Caki2 (cell line): ENCODE data around the gene ATL1. TPM values are rescaled to one million over a fixed set of nuclear protein-coding genes. Genes with fewer than 3 reads are reported as not detected.
"Not testable (repeated sequence)": the region's sequence is repeated elsewhere in the genome, so short reads cannot be mapped to it uniquely, and the experiment has no call there.

Experiments
- DNase-seq: peaks from one replicate; pipeline ENCODE4 v3.0.0-alpha.2; 2015; ENCODE audit warnings: low read depth
- in situ Hi-C: cut with HindIII; loops from 2 replicates; pipeline ENCODE4 v1.10.0; 2016; ENCODE audit warnings: low sequenced_read_pairs, low pct_unique_long_range_greater_than_20kb, mixed read lengths
- total RNA-seq: library from RNA; depleted of rRNA; stranded (reverse); fragments of >200 nt; shearing (Covaris generic); gene quantifications from 2 replicates; pipeline ENCODE4 v1.2.3, GENCODE V29; 2014; ENCODE audit warnings: low replicate concordance

The ATL1 gene
- total RNA-seq, 1 experiment from 2014 or later, result 16.2 TPM

DNA sequence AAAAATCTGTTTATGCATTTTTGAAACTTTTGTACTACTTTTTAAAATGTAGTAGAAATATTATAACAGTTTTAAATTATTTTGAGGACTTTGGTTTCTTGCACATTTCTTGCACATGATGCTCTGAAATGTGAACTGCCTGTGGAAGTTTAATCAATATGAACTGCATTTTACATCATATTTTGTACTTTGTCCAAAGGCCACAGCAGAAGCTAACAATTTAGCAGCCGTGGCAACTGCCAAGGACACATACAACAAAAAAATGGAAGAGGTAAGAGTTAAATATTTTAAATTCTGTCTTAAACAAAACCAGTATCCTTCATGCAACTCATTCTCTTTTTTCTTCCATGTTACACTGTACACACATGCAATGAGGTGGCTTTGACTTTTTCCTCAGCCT lies 63.0 kb downstream of the ATL1 start:
- in situ Hi-C loops, result no loop called here
- no peak for DNase-seq

DNA sequence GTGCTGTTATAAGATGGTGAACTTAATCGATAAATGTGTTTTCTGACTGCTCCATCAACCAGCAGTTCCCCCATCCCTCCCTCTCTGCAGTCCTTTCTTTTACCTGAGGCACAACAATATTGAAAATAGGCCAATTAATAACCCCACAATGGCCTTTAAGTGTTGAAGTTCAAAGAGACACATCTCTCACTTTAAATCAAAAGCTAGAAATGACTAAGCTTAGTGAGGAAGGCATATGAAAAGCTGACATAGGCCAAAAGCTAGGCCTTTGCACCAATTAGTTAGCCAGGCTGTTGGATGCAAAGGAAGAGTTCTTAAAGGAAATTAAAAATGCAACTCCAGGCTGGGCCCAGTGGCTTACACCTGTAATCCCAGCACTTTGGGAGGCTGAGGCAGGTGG lies 64.5 kb downstream of the ATL1 start:
- in situ Hi-C loops, result no loop called here

DNA sequence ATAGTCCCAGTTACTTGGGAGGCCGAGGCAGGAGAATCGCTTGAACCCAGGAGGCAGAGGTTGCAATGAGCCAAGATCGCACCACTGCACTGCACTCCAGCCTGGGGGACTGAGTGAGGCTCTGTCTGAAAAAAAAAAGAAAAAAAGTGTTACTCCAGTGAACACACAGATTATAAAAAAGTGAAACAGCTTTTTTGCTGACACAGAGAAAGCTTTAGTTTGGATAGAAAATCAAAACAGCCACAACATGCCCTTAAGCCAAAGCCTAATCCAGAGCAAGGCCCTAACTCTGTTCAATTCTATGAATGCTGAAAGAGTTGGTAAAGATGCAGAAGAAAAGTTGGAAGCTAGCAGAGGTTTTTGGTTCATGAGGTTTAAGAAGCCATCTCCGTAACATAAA lies 65.0 kb downstream of the ATL1 start:
- DNase-seq, in situ Hi-C loops: not testable (repeated sequence)

More for the DNA sequence above, 64.5 kb downstream of the ATL1 start:
- no peak for DNase-seq

DNA sequence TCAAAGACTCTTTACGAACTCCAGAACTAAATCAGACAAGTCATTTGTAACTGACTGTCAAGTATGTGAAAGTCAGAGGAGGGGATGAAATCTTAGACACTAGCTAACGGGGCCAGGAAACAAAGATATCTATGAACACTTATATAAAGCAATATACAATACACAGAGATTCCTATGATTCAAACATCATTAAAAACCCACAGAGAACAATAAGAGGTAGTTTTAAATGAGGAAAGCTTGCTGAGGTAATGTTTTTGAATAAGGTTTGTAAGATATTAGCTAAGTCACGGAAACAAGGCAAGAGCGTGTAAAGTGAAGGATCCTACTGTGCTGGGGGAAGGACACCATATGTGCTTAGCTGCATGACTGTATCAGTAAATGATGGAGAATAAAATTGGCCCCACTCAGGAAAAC lies 71.5 kb downstream of the ATL1 start:
- in situ Hi-C loops, result no loop called here
- no peak for DNase-seq

DNA sequence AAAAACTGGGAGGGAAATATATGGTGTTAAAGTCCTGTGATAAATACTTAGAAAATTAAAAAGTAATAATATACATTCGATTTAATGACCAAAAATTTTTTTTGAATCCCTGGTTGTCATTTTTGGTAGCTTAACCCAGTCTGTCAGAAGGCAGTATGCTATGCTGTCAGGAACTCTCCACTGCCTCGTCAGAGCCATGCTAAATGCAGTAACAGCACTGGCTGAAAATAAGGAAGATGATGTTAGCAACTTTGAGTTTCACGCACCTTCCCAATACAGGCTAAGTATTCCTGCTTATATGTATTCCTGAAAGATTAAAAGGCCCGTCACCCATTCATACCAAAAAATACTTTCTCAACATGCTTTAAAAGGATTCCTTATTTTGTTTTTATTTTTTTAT lies 74.0 kb downstream of the ATL1 start:
- no peak for DNase-seq
- in situ Hi-C loops, result no loop called here

DNA sequence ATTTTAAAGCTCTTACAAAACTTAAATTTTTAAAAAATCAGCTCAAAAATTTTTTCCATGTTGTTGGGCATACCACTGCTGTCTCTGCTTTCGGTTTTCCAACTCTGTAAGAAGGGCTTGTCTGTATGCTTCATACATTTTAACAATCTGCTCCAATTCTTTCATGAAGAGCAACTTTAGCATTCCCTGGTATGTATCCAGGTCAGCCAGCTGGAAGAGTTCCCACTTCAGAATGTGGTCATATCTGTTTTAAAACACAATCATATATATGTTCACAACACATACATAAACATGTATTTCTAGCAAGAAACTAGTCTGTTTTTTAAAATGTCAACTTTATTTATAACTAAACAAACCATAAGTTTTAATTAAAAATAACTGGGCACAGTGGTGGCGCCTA lies 75.2 kb downstream of the ATL1 start:
- in situ Hi-C loops, result no loop called here

DNA sequence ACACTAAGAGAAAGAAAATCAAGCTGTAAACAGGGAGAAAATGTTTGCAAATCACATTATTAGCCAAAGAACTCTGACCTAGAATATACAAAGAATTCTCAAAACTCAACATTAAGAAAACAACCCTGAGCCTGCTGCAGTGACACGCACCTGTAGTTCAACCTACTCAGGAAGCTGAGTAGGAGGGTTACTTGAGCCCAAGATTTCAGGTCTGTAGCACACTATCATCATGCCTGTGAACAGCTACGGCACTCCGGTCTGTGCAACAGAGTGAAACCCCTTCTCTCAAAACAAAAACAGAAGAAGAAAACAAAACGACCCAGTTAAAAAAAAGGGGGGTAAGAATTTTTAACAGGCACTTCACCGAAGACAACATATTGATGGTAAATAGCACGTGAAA lies 87.3 kb downstream of the ATL1 start:
- DNase-seq, result no peak
- in situ Hi-C loops, result no loop called here

More for the DNA sequence above, 75.2 kb downstream of the ATL1 start:
- no peak for DNase-seq

DNA sequence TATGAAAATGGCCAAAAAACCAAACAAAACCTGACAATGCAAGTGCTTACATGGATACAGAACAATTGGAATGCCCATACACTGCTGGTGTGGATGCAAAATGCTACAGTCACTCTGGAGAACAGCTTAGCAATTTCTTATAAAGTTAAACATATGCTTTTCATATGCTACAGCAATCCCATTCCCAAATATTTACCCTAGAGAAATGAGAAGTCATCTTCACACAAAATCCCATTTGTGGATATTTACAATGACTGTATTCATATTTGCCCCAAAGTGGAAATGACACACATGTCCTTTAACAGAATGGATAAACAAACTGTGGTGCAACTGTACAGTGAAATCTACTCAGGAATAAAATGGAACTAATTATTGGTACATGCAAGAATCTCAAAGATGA lies 87.8 kb downstream of the ATL1 start:
- DNase-seq, result no peak
- in situ Hi-C loops, result no loop called here

DNA sequence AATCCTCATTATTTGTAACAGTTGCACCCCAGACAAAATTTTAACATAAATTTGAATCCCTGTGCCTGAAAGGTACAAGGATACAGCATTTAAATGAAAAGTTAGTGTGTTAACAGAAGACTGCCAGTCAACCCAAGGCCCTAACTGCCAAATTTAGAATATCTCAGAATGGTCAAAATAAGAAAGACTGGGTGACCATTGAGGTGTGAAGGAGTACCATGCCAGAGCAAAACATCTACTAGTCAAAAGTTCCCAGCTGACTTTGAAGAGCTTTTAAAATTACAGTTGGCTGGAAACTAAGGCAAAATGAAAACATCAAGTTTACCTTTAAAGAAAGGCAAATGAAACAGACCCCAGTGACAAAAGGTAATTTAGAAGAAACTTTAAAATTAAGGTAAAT lies 89.7 kb downstream of the ATL1 start:
- DNase-seq, result no peak
- in situ Hi-C loops, result no loop called here

DNA sequence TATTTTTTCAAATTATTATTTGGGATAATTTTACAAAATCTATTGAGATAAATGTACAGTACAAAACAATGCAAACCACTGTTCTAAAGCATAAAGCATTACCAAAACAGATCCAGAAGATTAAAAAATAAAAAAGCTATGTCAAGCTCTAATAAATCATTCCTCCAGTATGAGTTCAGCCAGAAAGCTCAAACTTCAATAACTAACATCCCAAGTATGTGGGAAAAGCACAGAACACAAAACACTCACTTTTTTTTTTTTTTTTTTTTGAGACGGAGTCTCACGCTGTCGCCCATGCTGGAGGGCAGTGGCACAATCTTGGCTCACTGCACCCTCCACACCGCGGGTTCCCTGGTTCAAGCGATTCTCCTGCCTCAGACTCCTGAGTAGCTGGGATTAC lies 96.8 kb downstream of the ATL1 start:
- no peak for DNase-seq

DNA sequence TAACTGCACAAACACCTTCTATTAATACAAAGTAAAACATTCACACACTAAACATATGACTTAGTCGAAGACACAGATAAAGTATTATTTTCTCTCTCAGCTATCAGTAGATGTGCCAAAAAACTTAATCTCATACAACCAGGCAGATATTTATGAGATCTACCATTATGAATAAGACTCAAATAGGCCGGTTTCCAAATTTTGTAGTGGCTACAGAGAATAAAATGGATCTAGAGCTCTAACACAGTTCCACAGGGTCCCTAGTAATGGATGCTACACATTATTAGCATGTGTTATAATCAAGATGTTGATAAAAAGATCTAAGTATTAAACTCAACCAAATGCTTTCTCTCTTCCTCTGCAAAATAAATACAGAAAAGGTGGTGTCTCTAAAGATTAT lies 97.8 kb downstream of the ATL1 start:
- no peak for DNase-seq
- in situ Hi-C loops, result no loop called here

More for the DNA sequence above, 96.8 kb downstream of the ATL1 start:
- in situ Hi-C loops, result no loop called here

DNA sequence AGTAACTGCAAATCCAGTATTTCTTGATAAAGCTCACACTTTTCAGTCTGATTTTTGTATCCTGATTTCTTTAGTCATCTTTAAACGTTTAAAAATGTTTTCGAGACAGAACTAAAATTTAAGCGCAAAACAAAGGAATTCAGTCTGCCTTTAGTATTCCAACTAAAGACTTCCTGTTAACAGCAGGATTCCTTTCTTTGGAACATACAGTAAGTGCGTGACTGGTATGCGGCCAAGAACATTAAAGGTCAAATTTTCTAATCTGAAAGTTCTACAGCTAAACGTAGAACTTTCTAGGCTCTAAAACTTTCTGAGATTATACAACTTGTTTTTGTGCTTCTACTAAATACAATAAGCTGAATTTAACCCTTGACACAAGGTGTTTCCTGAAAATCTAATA lies 98.3 kb downstream of the ATL1 start:
- no peak for DNase-seq
- in situ Hi-C loops, result no loop called here

DNA sequence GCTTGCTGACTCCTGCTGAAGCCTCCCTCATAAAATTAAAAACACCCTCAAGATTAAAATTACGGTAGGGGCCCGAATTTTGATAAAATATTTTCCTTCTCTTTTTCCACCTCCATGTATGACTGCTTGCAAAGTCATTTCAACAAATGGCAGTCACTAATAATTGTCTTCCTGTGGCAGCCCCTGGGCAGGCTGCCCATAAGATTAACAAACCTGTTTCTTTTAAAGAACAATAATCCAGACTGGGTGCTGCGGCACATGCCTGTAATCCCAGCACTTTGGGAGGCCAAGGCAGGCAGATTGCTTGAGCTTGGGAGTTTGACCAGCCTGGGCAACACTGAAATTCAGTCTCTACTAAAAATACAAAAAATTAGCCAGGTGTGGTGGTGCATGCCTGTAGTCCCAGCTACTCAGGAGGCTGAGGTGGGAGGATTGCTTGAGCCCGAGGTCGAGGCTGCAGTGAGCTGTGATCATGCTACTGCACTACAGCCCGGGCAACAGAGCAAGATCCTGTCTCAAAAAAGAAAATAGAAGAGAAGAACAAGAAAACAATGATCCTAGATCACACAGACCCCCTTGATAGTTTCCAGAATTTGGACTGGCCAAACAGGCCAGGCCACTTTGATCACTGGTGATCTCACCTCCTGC lies 99.5 kb downstream of the ATL1 start:
- in situ Hi-C loops, result no loop called here

DNA sequence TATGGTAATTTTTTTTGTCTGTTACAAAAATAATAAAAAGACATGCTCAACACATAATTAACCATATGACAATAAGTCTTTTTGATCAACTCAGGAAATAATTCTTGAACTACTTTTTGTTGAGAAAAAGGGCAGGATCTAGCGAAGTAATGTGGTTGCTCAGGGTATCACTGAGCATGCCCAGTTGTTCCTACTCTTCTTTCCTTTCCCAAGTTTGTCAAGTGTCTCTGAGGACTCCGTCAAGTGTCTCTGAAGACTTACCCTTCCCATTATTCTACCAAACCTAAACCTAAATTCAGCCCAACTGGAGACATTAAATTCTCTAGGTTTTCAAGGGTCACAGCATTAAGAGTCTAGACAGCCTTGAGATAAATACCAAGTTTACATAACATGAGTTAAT lies 104.6 kb downstream of the ATL1 start:
- DNase-seq, in situ Hi-C loops: not testable (repeated sequence)

More for the DNA sequence above, 99.5 kb downstream of the ATL1 start:
- DNase-seq, result no peak

DNA sequence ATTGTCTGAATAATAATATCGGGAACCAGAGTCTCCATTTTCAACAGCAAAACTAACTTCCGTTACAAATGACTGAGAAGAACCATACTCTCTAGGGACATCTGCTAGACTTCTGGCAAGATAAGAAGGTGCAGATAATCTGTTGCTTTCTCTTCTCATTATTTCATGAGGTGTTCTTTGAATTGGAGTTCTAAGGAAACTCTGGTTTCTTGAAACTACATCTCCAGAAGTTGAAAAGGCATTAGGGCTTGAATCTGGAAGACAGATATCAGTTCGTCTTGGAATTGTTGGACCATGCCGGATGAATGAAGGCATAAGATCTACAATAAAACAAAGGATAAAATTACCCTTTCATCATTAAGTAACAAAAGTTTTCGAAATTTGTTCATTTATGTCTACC lies 105.4 kb downstream of the ATL1 start:
- in situ Hi-C loops, DNase-seq: not testable (repeated sequence)

DNA sequence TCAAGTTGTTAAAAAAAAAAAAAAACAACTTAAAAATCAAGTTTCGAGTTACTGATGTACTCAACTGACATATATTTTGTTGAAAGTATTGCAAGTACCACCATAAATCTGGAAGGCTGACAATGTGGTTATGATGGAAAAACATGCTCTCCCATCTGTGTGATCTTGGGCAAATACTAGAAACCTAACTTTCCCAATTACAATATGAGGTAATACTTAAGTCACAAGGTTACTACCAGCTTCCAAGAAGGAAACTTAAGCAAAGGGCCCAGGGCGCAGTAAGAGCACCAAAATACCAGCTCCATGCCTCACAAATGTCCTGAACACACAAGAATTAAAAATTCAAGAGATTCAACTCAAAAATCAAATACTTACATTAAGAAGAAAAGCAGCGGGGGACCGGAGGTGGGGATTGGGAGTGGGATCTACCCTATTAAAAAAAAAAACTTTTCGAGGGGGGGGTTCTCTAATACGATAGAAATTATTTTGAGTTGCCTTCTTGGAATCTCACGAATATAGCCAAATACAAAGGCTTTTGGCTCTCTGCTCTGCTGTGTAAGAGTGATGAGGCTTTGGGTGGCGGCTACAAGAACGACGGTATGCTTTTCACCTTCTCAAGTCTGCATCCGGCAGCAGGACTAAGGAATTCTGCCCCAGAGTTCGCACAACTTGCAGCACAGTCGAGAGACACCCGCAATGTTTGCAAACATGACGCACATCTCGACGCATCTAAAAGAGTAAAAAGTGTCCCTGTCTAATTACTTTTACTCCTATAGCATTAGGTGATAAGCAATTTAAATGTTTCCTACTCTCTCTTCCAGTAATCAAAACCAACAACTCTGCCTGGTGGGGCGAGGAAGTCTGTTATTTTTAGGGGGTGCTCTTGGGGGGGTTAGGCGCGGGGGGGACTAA lies 107.1 kb downstream of the ATL1 start:
- in situ Hi-C loops, result no loop called here
- DNase-seq, result peak; percentile 37

DNA sequence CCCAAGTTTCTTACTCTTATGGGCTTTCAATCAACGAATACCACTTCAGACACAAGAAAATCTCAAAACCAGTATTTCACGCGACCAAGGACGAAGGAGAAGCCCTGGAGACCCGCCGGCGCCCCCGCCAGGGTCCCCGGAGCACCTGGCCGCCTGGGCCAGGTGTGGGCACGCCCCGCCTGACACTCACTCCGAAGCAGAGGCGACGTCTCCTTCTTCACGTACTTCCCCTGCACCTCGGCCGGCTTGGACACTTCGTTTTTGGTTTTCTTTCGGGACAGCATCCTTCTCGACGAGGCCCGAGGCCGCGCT lies 107.7 kb downstream of the ATL1 start:
- in situ Hi-C loops, result no loop called here
- no peak for DNase-seq

DNA sequence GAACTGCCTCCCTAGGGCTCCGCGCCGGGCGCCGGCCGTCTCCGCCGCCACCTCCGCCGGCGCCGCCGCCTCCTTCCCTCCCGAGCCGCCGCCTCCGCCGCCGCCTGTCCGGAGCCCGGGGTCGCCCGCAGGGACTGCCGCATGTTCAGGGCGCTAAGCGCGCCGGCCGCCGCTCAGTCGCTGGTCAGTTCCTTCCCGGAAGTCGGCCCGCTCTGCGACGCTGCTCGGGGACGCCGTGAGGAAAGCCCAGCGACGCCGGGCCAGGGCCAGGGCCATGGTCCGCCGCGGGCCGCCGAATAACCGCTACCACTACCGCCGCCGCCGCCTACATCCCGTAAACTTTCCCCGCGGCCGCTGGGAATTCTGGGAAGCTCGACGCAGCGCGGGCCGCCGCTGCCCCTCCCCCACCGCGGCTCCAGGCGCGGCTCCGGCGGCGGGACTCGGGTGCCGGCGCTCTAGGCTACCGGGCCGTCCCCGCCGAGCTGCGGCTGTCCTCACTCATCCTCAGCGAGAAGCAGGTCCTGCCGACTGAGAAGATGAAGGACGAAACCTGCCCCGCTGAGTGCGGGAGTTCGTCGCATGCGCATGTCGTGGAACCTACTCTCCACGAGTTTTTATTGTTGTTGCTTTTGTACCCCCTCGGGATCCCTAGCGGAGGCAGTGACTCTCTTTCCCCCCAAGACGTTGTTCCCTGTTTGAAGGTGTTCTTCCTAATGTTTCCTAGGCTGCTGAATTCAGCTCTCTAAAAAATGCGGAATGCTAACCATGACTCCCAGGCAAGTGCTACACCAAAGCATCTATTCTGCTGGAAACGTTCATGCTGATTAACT lies 108.3 kb downstream of the ATL1 start, which contains the start of gene SAV1:
Gene SAV1, minus strand, starts transcription at position 311 of the 830 bp plus-strand sequence. CDS start 339 bp downstream, outside the sequence.
- peak; percentile 81 for DNase-seq
- in situ Hi-C loops, result no loop called here

DNA sequence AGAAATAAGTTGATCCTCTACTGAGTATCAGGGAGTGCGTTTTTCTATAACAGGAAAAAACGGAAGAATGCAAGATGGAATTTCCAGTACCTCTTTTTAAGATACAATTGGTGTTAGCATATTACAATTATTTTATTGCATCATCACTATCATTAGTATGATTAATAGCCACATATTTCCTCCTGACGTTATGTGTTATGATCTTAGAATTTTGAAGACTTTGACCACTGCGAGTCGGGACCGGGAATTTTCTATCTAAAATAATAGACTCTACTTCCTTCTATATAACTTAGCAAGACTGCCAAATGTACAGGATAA lies 108.8 kb downstream of the ATL1 start:
- peak; percentile 49 for DNase-seq
- in situ Hi-C loops, result no loop called here
